ENCODE results near the gene KCTD16.

KCTD16 gene

GRCh38 chr5:144478565-144478964 lies 307.9 kb downstream of the KCTD16 start:
- DNase-seq, result no peak
- Histone ChIP-seq H3K36me3 (ENCODE audit: control insufficient read depth, insufficient read depth, low read length) (no peaks in the 10 kb centered on the region), H3K4me3 (ENCODE audit: insufficient read depth, low read depth, low read length, poor library complexity, severe bottlenecking) (no peak overlapping the region), H3K4me1 (ENCODE audit: control insufficient read depth, insufficient read depth, low read length, poor library complexity, severe bottlenecking) (no peaks in the 10 kb centered on the region), H3K27ac (ENCODE audit: insufficient read depth, low read length, poor library complexity, severe bottlenecking) (no peak overlapping the region), H3K27me3 (replicated peaks; ENCODE audit: control insufficient read depth, insufficient read depth, low read length, poor library complexity, severe bottlenecking) (no peaks in the 10 kb centered on the region), H3K9me3 (ENCODE audit: control insufficient read depth, low read length) (no peaks in the 10 kb centered on the region)

- Histone ChIP-seq H3K9me3 (ENCODE audit: control insufficient read depth, low read length) (no peaks in the 10 kb centered on the region), H3K4me3 (ENCODE audit: insufficient read depth, low read depth, low read length, poor library complexity, severe bottlenecking) (no peak overlapping the region), H3K27ac (ENCODE audit: insufficient read depth, low read length, poor library complexity, severe bottlenecking) (no peak overlapping the region), H3K36me3 (ENCODE audit: control insufficient read depth, insufficient read depth, low read length) (no peaks in the 10 kb centered on the region), H3K27me3 (replicated peaks; ENCODE audit: control insufficient read depth, insufficient read depth, low read length, poor library complexity, severe bottlenecking) (no peaks in the 10 kb centered on the region), H3K4me1 (ENCODE audit: control insufficient read depth, insufficient read depth, low read length, poor library complexity, severe bottlenecking) (no peaks in the 10 kb centered on the region)
- no peak for DNase-seq
These were observed 311.2 kb downstream of the KCTD16 start for GRCh38 chr5:144481861-144482260.

GRCh38 chr5:144484124-144484897 lies 313.6 kb downstream of the KCTD16 start:
- Histone ChIP-seq H3K4me3 (ENCODE audit: insufficient read depth, low read depth, low read length, poor library complexity, severe bottlenecking) (no peak overlapping the region), H3K27me3 (replicated peaks; ENCODE audit: control insufficient read depth, insufficient read depth, low read length, poor library complexity, severe bottlenecking) (no peaks in the 10 kb centered on the region), H3K36me3 (ENCODE audit: control insufficient read depth, insufficient read depth, low read length) (no peaks in the 10 kb centered on the region), H3K4me1 (ENCODE audit: control insufficient read depth, insufficient read depth, low read length, poor library complexity, severe bottlenecking) (no peaks in the 10 kb centered on the region), H3K27ac (ENCODE audit: insufficient read depth, low read length, poor library complexity, severe bottlenecking) (no peak overlapping the region), H3K9me3 (ENCODE audit: control insufficient read depth, low read length) (no peaks in the 10 kb centered on the region)
- DNase-seq, result no peak

GRCh38 chr5:144485540-144485939 lies 314.9 kb downstream of the KCTD16 start:
- no peak for DNase-seq
- Histone ChIP-seq H3K4me1 (ENCODE audit: control insufficient read depth, insufficient read depth, low read length, poor library complexity, severe bottlenecking) (no peaks in the 10 kb centered on the region), H3K27ac (ENCODE audit: insufficient read depth, low read length, poor library complexity, severe bottlenecking) (no peak overlapping the region), H3K27me3 (replicated peaks; ENCODE audit: control insufficient read depth, insufficient read depth, low read length, poor library complexity, severe bottlenecking) (no peaks in the 10 kb centered on the region), H3K4me3 (ENCODE audit: insufficient read depth, low read depth, low read length, poor library complexity, severe bottlenecking) (no peak overlapping the region), H3K9me3 (ENCODE audit: control insufficient read depth, low read length) (no peaks in the 10 kb centered on the region), H3K36me3 (ENCODE audit: control insufficient read depth, insufficient read depth, low read length) (no peaks in the 10 kb centered on the region)

- Histone ChIP-seq H3K4me1 (ENCODE audit: control insufficient read depth, insufficient read depth, low read length, poor library complexity, severe bottlenecking) (no peaks in the 10 kb centered on the region), H3K4me3 (ENCODE audit: insufficient read depth, low read depth, low read length, poor library complexity, severe bottlenecking) (no peak overlapping the region), H3K27me3 (replicated peaks; ENCODE audit: control insufficient read depth, insufficient read depth, low read length, poor library complexity, severe bottlenecking) (no peaks in the 10 kb centered on the region), H3K27ac (ENCODE audit: insufficient read depth, low read length, poor library complexity, severe bottlenecking) (no peak overlapping the region), H3K36me3 (ENCODE audit: control insufficient read depth, insufficient read depth, low read length) (no peaks in the 10 kb centered on the region), H3K9me3 (ENCODE audit: control insufficient read depth, low read length) (no peaks in the 10 kb centered on the region)
- no peak for DNase-seq
These were observed 316.5 kb downstream of the KCTD16 start for GRCh38 chr5:144487207-144487606.

GRCh38 chr5:144487761-144488160 lies 317.1 kb downstream of the KCTD16 start:
- Histone ChIP-seq H3K27ac (ENCODE audit: insufficient read depth, low read length, poor library complexity, severe bottlenecking) (no peak overlapping the region), H3K9me3 (ENCODE audit: control insufficient read depth, low read length) (no peaks in the 10 kb centered on the region), H3K27me3 (replicated peaks; ENCODE audit: control insufficient read depth, insufficient read depth, low read length, poor library complexity, severe bottlenecking) (no peaks in the 10 kb centered on the region), H3K36me3 (ENCODE audit: control insufficient read depth, insufficient read depth, low read length) (no peaks in the 10 kb centered on the region), H3K4me3 (ENCODE audit: insufficient read depth, low read depth, low read length, poor library complexity, severe bottlenecking) (no peak overlapping the region), H3K4me1 (ENCODE audit: control insufficient read depth, insufficient read depth, low read length, poor library complexity, severe bottlenecking) (no peaks in the 10 kb centered on the region)
- no peak for DNase-seq

GRCh38 chr5:144503123-144503522 lies 332.4 kb downstream of the KCTD16 start:
- H3K36me3 ChIP-seq (ENCODE audit: control insufficient read depth, insufficient read depth, low read length), result no peaks in the 10 kb centered on the region
- no peaks in the 10 kb centered on the region for H3K9me3 ChIP-seq (ENCODE audit: control insufficient read depth, low read length)
- no peak overlapping the region for H3K4me3 ChIP-seq (ENCODE audit: insufficient read depth, low read depth, low read length, poor library complexity, severe bottlenecking)
- no peak overlapping the region for H3K27ac ChIP-seq (ENCODE audit: insufficient read depth, low read length, poor library complexity, severe bottlenecking)
- DNase-seq, result no peak
- H3K4me1 ChIP-seq (ENCODE audit: control insufficient read depth, insufficient read depth, low read length, poor library complexity, severe bottlenecking), result no peaks in the 10 kb centered on the region
- H3K27me3 ChIP-seq (replicated peaks; ENCODE audit: control insufficient read depth, insufficient read depth, low read length, poor library complexity, severe bottlenecking), result no peaks in the 10 kb centered on the region

- Histone ChIP-seq H3K27ac (ENCODE audit: insufficient read depth, low read length, poor library complexity, severe bottlenecking) (no peak overlapping the region), H3K36me3 (ENCODE audit: control insufficient read depth, insufficient read depth, low read length) (no peaks in the 10 kb centered on the region), H3K9me3 (ENCODE audit: control insufficient read depth, low read length) (no peaks in the 10 kb centered on the region), H3K27me3 (replicated peaks; ENCODE audit: control insufficient read depth, insufficient read depth, low read length, poor library complexity, severe bottlenecking) (no peaks in the 10 kb centered on the region), H3K4me3 (ENCODE audit: insufficient read depth, low read depth, low read length, poor library complexity, severe bottlenecking) (no peak overlapping the region), H3K4me1 (ENCODE audit: control insufficient read depth, insufficient read depth, low read length, poor library complexity, severe bottlenecking) (no peaks in the 10 kb centered on the region)
- no peak for DNase-seq
These were observed 334.4 kb downstream of the KCTD16 start for GRCh38 chr5:144504929-144505577.

- no peaks in the 10 kb centered on the region for H3K36me3 ChIP-seq (ENCODE audit: control insufficient read depth, insufficient read depth, low read length)
- no peaks in the 10 kb centered on the region for H3K4me1 ChIP-seq (ENCODE audit: control insufficient read depth, insufficient read depth, low read length, poor library complexity, severe bottlenecking)
- H3K27me3 ChIP-seq (replicated peaks; ENCODE audit: control insufficient read depth, insufficient read depth, low read length, poor library complexity, severe bottlenecking), result no peaks in the 10 kb centered on the region
- no peak for DNase-seq
- no peak overlapping the region for H3K4me3 ChIP-seq (ENCODE audit: insufficient read depth, low read depth, low read length, poor library complexity, severe bottlenecking)
- H3K9me3 ChIP-seq (ENCODE audit: control insufficient read depth, low read length), result no peaks in the 10 kb centered on the region
- no peak overlapping the region for H3K27ac ChIP-seq (ENCODE audit: insufficient read depth, low read length, poor library complexity, severe bottlenecking)
These were observed 340.3 kb downstream of the KCTD16 start for GRCh38 chr5:144510845-144511579.

GRCh38 chr5:144511580-144512072 lies 341.0 kb downstream of the KCTD16 start:
- Histone ChIP-seq H3K4me1 (ENCODE audit: control insufficient read depth, insufficient read depth, low read length, poor library complexity, severe bottlenecking) (no peaks in the 10 kb centered on the region), H3K9me3 (ENCODE audit: control insufficient read depth, low read length) (no peaks in the 10 kb centered on the region), H3K27me3 (replicated peaks; ENCODE audit: control insufficient read depth, insufficient read depth, low read length, poor library complexity, severe bottlenecking) (no peaks in the 10 kb centered on the region), H3K36me3 (ENCODE audit: control insufficient read depth, insufficient read depth, low read length) (no peaks in the 10 kb centered on the region), H3K4me3 (ENCODE audit: insufficient read depth, low read depth, low read length, poor library complexity, severe bottlenecking) (no peak overlapping the region), H3K27ac (ENCODE audit: insufficient read depth, low read length, poor library complexity, severe bottlenecking) (no peak overlapping the region)
- DNase-seq, result no peak
